Ovary (tissue), 9 donors: Measurements from ENCODE around the gene COX19. TPM values are rescaled to one million over a fixed set of nuclear protein-coding genes. Genes with fewer than 3 reads are reported as not detected.

ENCODE experiments used
- DNase-seq, 5 donors: peaks; one replicate each; pipeline ENCODE4 v3.0.0-alpha.2; 2019 to 2020
- H3K27ac ChIP-seq, 2 donors: fragments of 200-600 bp; one replicate each; pipeline versions ENCODE4 v1.5.1 to v1.8.0; 2019 to 2022
- H3K27me3 ChIP-seq: fragments of 200-600 bp; one replicate; pipeline ENCODE4 v1.8.0; 2022
- H3K36me3 ChIP-seq: fragments of 200-600 bp; sonication (generic); one replicate; pipeline ENCODE4 v1.5.1; 2019
- H3K4me1 ChIP-seq: one replicate; pipeline ENCODE4 v1.8.1; 2013; ENCODE audit warnings: mild to moderate bottlenecking, moderate library complexity; ENCODE audit not compliant: insufficient read depth
- H3K4me3 ChIP-seq: fragments of 200-600 bp; sonication (generic); one replicate; pipeline ENCODE4 v1.5.1; 2017
- H3K9me3 ChIP-seq, 2 donors: fragments of 200-600 bp in 1 of 2; sonication (generic) in 1 of 2; one replicate each; pipeline versions ENCODE4 v1.5.1 to v1.8.1; 2013 to 2019; ENCODE audit warnings: mild to moderate bottlenecking in 1 of 2, moderate library complexity in 1 of 2
- CTCF ChIP-seq, 3 donors: fragments of 450-650 bp in 2 of 3; fragments of 200-600 bp in 1 of 3; IDR thresholded peaks; one replicate each; pipeline versions ENCODE4 v1.5.1 to v1.8.0; 2016 to 2022; ENCODE audit warnings: antibody characterized with exemption in 3 of 3, mild to moderate bottlenecking in 1 of 3
- EP300 ChIP-seq: sonication (generic); formaldehyde crosslinking; IDR thresholded peaks from one replicate; pipeline ENCODE4 v1.6.1; 2017; ENCODE audit warnings: antibody characterized with exemption
- POLR2A ChIP-seq: fragments of 450-650 bp; IDR thresholded peaks from one replicate; pipeline ENCODE4 v1.6.1; 2017; ENCODE audit warnings: antibody characterized with exemption, mild to moderate bottlenecking, moderate library complexity
- WGBS, 3 donors: extraction: QIAGEN DNeasy Blood & Tissue Kit in 1 of 3; methylation state at CpG; one replicate each; pipeline versions ENCODE4 v1.1.5 to v1.1.7; 2013 to 2017; 5-methylcytosine and 5-hydroxymethylcytosine counted together
- intact Hi-C, 4 donors: fragments of 100-400 bp; cut with DNase I; formaldehyde crosslinking; loops; one replicate each; pipeline versions ENCODE4 v1.11.0 to v1.15.1; 2022 to 2023
- polyA plus RNA-seq, 2 donors: library from polyadenylated mRNA; stranded (reverse); fragments of 200-250 nt in 1 of 2; fragments of 350-450 nt in 1 of 2; fragmentation: Illumina TruSeq in 1 of 2; extraction: RNeasy Lipid Tissue Mini Kit (QIAGEN cat#74804) in 1 of 2; gene quantifications; one replicate each; pipeline ENCODE4 v1.2.3, GENCODE V29; 2013 to 2014
- total RNA-seq, 7 donors: library from RNA; depleted of rRNA in 2 of 7; stranded (reverse); fragments of >200 nt in 2 of 7; fragmentation: NEBNext Ultra II Directional in 3 of 7; extraction: Animal tissue kit (Norgen Biotek cat#: 25700) in 3 of 7; gene quantifications; one replicate each; pipeline versions ENCODE4 v1.1.0 to v1.2.4, GENCODE V29; 2016 to 2023
- donor health status: DM: no; HTN: no; CAD: no; lungs with moderate emphysema.
- donor health status: DM: no; HTN: no; CAD: no.
- donor health status: Bipolar disorder and iron deficiency.
- donor health status: DM: yes; HTN: yes; CAD: no.
- donor health status: DM: no; HTN: no; CAD: no.
- donor health status: DM: yes; HTN: yes; CAD: no.

Gene COX19
- total and polyA plus RNA-seq, 9 donors, result 6.7 to 15.2 (median 10.3) TPM

GRCh38 chr7:1021931-1022330 is 46.6 kb upstream of the COX19 start:
- DNase-seq, result no peak
- no peak overlapping the region for H3K27ac ChIP-seq
- TF ChIP-seq POLR2A (no peak), EP300 (no peak), CTCF (IDR thresholded peaks at IDR 0.05) (no peak)
- WGBS, 3 donors, result 93 to 97% (median 97%) methylated on average over 22 to 25 of the region's 25 CpGs
- no peaks in the 10 kb centered on the region for H3K27me3 ChIP-seq
- H3K36me3 ChIP-seq, result no peaks in the 10 kb centered on the region
- H3K4me1 ChIP-seq, result peaks cover 4% of the 10 kb centered on the region
- H3K9me3 ChIP-seq, result no peaks in the 10 kb centered on the region
- H3K4me3 ChIP-seq, result no peak overlapping the region
- intact Hi-C loops, result no loop called here

GRCh38 chr7:1021366-1021765 is 46.0 kb upstream of the COX19 start:
- intact Hi-C loops, result no loop called here
- Histone ChIP-seq H3K4me3 (no peak overlapping the region), H3K9me3 (no peaks in the 10 kb centered on the region), H3K36me3 (no peaks in the 10 kb centered on the region), H3K4me1 (peaks cover 5% of the 10 kb centered on the region), H3K27ac (no peak overlapping the region), H3K27me3 (no peaks in the 10 kb centered on the region)
- no peak for DNase-seq
- TF ChIP-seq POLR2A, result no peak
- TF ChIP-seq CTCF (IDR thresholded peaks at IDR 0.05), result no peak
- WGBS, 3 donors, result 86 to 94% (median 94%) methylated on average over 7 of the region's 7 CpGs

GRCh38 chr7:1020849-1021251 is 45.5 kb upstream of the COX19 start:
- 84 to 97% (median 89%) methylated on average over 3 to 7 of the region's 7 CpGs for WGBS, 3 donors
- intact Hi-C loops, result no loop called here
- DNase-seq, result no peak
- TF ChIP-seq CTCF (IDR thresholded peaks at IDR 0.05) (no peak), POLR2A (no peak), EP300 (no peak)
- Histone ChIP-seq H3K4me3 (no peak overlapping the region), H3K4me1 (peaks cover 6% of the 10 kb centered on the region), H3K36me3 (no peaks in the 10 kb centered on the region), H3K9me3 (no peaks in the 10 kb centered on the region), H3K27me3 (no peaks in the 10 kb centered on the region), H3K27ac (no peak overlapping the region)

- TF ChIP-seq POLR2A (no peak), CTCF (IDR thresholded peaks at IDR 0.05) (no peak), EP300 (no peak)
- H3K27me3 ChIP-seq, result no peaks in the 10 kb centered on the region
- H3K9me3 ChIP-seq, result no peaks in the 10 kb centered on the region
- peak in 1 of 5 donors; percentile 41 for DNase-seq
- no peak overlapping the region for H3K4me3 ChIP-seq
- H3K27ac ChIP-seq, result no peak overlapping the region
- H3K4me1 ChIP-seq, result peaks cover 6% of the 10 kb centered on the region
- no peaks in the 10 kb centered on the region for H3K36me3 ChIP-seq
- WGBS, 3 donors, result 88 to 94% (median 92%) methylated on average over 41 to 42 of the region's 42 CpGs
- intact Hi-C loops, result no loop called here
These were observed 44.7 kb upstream of the COX19 start for GRCh38 chr7:1019789-1020610.
